ENCODE data around the gene ACKR2.

ACKR2 gene, protein sequence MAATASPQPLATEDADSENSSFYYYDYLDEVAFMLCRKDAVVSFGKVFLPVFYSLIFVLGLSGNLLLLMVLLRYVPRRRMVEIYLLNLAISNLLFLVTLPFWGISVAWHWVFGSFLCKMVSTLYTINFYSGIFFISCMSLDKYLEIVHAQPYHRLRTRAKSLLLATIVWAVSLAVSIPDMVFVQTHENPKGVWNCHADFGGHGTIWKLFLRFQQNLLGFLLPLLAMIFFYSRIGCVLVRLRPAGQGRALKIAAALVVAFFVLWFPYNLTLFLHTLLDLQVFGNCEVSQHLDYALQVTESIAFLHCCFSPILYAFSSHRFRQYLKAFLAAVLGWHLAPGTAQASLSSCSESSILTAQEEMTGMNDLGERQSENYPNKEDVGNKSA

DNA sequence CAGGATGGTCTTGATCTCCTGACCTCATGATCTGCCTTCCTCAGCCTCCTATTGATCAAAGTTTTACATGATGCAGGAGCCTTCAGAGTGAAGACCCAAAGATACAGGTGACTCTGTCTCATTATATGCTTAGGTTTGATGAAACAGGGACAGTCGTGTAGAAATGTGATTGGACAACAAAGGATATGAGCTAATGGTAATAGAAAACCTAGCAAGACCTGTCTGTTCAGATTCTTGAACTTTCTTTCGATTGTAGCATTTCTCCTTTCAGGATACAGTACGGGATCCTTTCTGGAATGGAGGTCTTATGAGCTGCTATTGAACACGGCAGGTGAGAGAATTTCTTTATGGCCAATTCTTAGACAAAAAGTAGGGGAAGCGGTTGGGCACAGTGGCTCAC, at the start of gene ACKR2:
Gene ACKR2 (plus strand): TSS at position 244 of the 400 bp plus-strand sequence. CDS start 55,058 bp downstream, outside the sequence.
- H3K36me3 Mint-ChIP-seq: peaks cover 3% of the 10 kb centered on the region

DNA sequence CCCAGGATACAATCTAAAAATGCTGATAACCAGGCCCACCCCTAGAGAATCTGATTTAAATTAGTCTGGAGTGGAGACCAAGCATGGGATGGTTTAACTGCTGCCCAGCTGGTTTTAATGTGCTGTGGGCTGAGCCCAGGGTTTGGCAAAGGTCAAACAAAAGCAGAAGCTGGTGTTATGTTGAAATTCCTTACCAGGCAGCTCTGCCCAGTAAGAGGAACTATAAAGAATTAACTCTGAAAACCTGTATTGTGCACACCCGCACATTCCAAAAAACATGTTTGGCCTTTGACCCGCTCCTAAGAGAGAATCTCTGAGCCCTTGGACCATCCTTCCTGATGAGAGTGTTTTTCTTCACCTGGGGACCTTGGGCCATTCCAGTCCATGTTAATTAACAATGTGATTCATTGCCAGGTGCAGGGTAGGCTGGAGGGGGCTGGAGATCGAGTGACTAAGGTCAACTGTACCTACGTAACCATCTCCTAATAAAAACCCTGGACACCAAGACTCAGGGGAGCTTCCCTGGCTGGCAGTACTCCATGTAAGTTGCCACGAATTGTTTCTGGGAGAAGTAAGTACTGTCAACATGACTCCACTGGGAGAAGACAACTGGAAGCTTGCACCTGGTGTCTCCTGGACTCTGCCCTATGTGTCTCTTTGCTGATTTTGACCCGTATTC, 47.1 kb upstream of the ACKR2 start:
- Mint-ChIP-seq H3K36me3 (no peaks in the 10 kb centered on the region), H3K9me3 (no peaks in the 10 kb centered on the region), H3K4me1 (no peaks in the 10 kb centered on the region), H3K4me3 (no peak overlapping the region), H3K27ac (no peak overlapping the region)
- ATAC-seq (no peak), DNase-seq (ENCODE audit: low spot score in 2 of 2) (no peak)

More for the DNA sequence above, at the start of gene ACKR2:
- no peak for DNase-seq (ENCODE audit: low spot score in 2 of 2)
- Mint-ChIP-seq H3K27ac (no peak within 1 kb of the TSS), H3K4me1 (peaks cover 2% of the 10 kb centered on the region), H3K4me3 (no peak within 1 kb of the TSS), H3K9me3 (no peaks in the 10 kb centered on the region)
- ATAC-seq: no peak

DNA sequence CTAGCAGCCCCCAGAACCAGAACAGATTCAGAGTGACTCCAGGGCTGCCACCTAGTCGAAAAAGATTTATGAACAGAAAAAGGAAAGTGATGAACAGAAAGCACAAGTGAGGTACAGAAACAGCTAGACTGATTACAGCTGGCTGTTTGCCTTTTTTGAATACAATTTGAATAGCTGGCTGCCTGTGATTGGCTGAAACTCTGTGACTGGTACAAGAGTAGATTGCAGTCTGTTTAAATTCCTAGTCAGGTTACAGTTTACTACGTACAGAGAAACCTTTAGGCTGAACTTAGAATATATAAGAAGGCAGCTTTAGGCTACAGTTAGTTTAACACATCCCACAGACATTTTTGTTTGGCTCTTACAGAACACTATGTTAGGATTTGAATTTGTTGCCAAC, 46.2 kb upstream of the ACKR2 start:
- Mint-ChIP-seq H3K9me3 (no peaks in the 10 kb centered on the region), H3K4me3 (no peak overlapping the region), H3K27ac (no peak overlapping the region), H3K36me3 (no peaks in the 10 kb centered on the region), H3K4me1 (no peaks in the 10 kb centered on the region)
- ATAC-seq: peak; percentile 36
- DNase-seq (ENCODE audit: low spot score in 2 of 2): no peak

DNA sequence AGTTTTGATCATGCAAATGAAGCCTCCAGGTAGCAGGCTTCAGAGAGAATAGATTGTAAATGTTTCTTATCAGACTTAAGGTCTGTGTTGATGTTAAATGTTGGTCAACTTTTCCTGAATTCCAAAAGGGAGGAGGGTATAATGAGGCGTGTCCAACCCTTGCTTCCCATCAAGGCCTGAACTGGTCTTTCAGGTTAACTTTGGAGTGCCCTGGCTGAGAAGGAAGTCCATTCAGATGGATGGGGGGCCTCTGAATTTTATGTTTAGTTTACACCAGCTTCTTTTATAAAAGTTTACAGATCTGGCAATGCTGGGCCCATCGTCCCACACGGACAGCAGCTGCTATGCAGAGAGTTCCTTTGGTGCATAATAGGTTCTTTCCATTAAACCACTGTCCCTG, 45.1 kb upstream of the ACKR2 start:
- no peak overlapping the region for H3K27ac Mint-ChIP-seq
- no peak for ATAC-seq
- DNase-seq (ENCODE audit: low spot score in 2 of 2): no peak
- H3K9me3 Mint-ChIP-seq: no peaks in the 10 kb centered on the region
- no peak overlapping the region for H3K4me3 Mint-ChIP-seq
- no peaks in the 10 kb centered on the region for H3K4me1 Mint-ChIP-seq
- H3K36me3 Mint-ChIP-seq: no peaks in the 10 kb centered on the region

DNA sequence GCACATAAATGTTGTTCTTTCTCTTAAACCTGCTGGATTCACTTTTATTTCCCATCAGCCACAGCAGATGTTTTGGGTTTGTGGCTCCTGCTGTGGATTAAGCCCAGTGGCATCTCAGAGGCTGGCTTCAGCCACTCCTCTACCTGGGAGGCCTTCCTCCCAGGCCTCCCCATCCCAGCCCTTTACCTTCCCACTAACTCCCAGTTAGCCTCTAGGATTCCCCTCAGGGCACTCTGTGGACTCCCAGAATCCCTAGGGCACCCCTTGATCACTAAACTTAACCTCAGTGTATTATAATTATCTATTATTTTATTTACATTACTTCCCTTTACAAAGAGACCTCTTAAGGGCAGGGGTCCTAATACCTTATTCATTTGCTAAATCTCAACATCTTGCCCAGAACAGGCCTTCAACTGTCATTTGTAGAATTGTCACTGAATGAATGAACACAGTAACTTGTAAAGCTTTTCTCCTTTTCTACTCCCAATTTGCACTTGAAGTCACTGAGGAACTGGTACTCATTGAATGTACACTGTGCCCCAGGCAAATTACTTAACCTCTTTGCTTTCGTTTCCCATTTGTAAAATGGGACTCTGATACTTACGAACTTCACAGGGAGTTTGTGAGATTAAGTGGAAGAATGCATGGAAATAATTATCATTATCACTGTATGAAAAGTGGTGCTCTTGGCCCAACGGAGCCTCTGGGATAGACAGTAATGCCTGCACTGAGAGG, 44.5 kb upstream of the ACKR2 start:
- Mint-ChIP-seq H3K4me1 (no peaks in the 10 kb centered on the region), H3K36me3 (no peaks in the 10 kb centered on the region), H3K4me3 (no peak overlapping the region), H3K9me3 (no peaks in the 10 kb centered on the region), H3K27ac (no peak overlapping the region)
- ATAC-seq (no peak), DNase-seq (ENCODE audit: low spot score in 2 of 2) (no peak)

DNA sequence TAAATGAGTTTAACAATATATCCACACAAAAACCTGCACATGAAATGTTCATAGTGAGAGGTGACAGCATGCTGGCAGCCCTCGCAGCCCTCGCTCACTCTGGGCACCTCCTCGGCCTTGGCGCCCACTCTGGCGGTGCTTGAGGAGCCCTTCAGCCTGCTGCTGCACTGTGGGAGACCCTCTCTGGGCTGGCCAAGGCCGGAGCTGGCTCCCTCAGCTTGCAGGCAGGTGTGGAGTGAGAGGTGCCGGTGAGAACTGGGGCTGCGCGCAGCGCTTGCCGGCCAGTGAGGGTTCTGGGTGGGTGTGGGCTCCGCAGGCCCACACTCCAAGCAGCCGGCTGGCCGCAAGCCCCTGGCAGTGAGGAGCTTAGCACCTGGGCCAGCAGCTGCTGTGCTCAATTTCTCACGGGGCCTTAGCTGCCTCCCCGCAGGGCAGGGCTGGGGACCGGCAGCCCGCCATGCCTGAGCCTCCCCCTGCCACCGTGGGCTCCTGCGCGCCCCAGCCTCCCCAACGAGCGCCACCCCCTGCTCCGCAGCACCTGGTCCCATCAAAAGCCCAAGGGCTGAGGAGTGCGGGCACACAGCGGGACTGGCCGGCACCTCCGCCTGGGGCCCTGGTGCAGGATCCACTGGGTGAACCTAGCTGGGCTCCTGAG, 39.6 kb upstream of the ACKR2 start:
- DNase-seq (ENCODE audit: low spot score in 2 of 2): no peak
- ATAC-seq: no peak
- H3K27ac Mint-ChIP-seq: no peak overlapping the region
- no peak overlapping the region for H3K4me3 Mint-ChIP-seq
- no peaks in the 10 kb centered on the region for H3K9me3 Mint-ChIP-seq
- peaks cover 13% of the 10 kb centered on the region for H3K4me1 Mint-ChIP-seq
- H3K36me3 Mint-ChIP-seq: peaks cover 10% of the 10 kb centered on the region

DNA sequence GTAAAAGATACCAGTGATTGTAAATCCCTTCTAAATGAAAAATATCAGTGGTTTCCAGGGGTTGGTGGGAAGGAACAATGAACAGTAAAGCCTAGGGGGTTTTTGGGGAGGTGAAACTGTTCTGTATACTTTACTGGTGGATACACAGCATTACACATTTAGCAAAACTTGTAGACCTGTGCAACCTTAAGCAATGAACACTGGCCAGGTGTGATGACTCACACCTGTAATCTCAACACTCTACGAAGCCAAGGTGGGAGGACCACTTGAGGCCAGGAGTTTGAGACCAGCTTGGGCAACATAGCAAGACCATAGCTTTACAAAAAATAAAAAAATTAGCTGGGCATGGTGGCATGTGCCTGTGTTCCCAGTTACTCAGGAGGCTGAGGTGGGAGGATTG, 38.0 kb upstream of the ACKR2 start:
- DNase-seq (ENCODE audit: low spot score in 2 of 2) (no peak), ATAC-seq (no peak)
- Mint-ChIP-seq H3K4me3 (no peak overlapping the region), H3K27ac (no peak overlapping the region), H3K9me3 (no peaks in the 10 kb centered on the region), H3K36me3 (peaks cover 10% of the 10 kb centered on the region), H3K4me1 (peaks cover 13% of the 10 kb centered on the region)

DNA sequence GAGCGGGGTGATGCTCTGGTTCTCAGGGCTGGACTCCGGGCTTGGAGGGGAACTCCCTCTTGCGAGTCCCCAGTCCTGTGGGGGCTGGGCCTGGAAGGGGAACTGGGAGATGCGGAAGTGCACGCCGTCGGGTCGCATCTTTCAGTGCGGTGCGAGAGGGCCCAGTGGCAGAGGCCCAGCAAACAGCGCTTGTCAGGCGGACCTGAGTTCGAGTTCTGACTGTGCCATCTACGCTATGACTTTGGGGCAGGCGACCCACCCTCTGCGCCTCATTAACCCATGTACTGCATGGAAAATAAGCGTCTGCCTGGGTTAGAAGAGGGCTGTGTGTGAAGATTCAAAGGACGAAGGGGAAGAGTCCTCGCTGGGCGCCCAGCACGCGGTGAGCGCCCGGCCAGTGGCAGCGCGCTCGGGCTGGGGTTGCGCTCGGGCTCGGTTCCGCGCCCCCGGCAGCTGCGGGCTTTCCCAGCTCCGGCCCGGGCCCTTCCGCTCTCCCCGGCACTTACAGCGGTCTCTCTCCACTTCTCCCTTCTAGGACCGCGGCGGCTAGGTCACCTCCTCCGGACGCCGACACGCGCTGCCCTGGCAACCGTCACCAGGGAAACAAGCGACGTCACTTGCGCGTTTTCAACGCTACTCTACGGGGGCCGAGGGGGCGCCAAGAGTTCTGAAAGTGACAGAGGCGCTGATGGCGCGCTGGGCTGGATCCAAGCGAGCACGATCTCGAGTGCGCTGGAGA, 36.4 kb upstream of the ACKR2 start, which contains the start of gene CCDC13:
Gene CCDC13 (minus strand): TSS at position 584 of the 739 bp plus-strand sequence. CDS start 14,908 bp downstream, outside the sequence.
- ATAC-seq (peak; percentile 98), DNase-seq (ENCODE audit: low spot score in 2 of 2) (peak; percentile 78 to 96)
- peak within 1 kb of the TSS; percentile 84 for H3K4me3 Mint-ChIP-seq
- H3K36me3 Mint-ChIP-seq: peaks cover 10% of the 10 kb centered on the region
- H3K4me1 Mint-ChIP-seq: peaks cover 13% of the 10 kb centered on the region
- H3K27ac Mint-ChIP-seq: peak within 1 kb of the TSS; percentile 88
- H3K9me3 Mint-ChIP-seq: no peaks in the 10 kb centered on the region

DNA sequence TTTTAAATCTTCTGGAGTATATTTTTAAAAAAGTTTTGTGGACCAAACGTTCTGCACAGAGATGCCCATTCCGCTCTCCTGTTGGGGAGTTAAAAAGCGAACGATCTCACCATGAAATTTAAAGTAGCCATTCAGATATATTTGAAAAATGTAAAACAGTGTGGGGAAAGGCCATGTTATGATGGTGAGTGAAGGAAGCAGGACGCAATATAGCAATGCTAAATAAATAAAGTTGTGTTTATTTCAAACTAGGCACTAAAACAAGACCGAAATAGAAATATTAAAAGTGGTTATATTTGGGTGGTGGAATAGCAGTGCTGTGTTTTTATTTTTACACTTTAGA, 35.9 kb upstream of the ACKR2 start:
- Mint-ChIP-seq H3K4me3 (peak overlapping the region; percentile 84), H3K9me3 (no peaks in the 10 kb centered on the region), H3K4me1 (peaks cover 13% of the 10 kb centered on the region), H3K36me3 (peaks cover 10% of the 10 kb centered on the region), H3K27ac (peak overlapping the region; percentile 88)
- peak; percentile 1 for ATAC-seq
- DNase-seq (ENCODE audit: low spot score in 2 of 2): no peak

DNA sequence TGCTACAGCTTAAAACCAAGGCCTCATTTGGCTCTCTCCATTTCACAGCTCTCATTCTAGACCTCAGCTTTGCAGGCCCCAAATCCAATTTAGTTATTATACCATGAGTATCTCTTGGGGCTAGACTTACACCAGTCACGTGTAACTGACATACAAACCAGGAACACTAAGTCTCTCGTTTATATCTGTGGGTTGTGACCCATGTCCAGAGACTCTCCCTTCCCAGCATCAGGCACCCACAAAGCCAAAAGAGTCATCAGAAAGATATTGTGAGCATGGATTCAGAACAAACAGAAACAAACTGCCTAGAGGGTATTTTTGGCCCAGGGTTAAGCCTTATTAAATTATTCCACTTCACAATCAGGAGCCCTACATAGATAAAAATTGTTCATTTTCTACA, 30.6 kb upstream of the ACKR2 start:
- Mint-ChIP-seq H3K36me3 (peaks cover 15% of the 10 kb centered on the region), H3K9me3 (no peaks in the 10 kb centered on the region), H3K4me1 (no peaks in the 10 kb centered on the region), H3K4me3 (no peak overlapping the region), H3K27ac (no peak overlapping the region)
- DNase-seq (ENCODE audit: low spot score in 2 of 2) (no peak), ATAC-seq (no peak)

DNA sequence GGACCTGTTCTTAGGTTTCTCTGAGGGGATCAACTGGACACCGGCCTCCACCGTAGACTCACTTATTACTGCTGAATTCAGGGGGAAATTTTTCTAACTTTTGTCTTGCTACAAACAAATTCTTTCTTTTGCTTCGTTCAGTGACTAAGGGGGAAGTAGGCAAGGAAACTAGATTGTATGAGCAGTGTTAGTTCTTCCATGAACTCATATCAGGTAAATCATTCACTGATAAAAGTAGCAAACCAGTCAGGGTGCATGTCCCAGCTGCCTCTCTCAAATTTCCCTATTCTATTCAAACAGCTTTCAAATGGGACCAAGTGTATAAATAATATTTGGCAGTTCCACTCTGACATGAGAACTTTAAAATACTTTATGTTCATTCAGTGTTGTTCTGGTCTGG, 28.8 kb upstream of the ACKR2 start:
- no peak for DNase-seq (ENCODE audit: low spot score in 2 of 2)
- no peaks in the 10 kb centered on the region for H3K4me1 Mint-ChIP-seq
- H3K27ac Mint-ChIP-seq: peak overlapping the region; percentile 14
- no peaks in the 10 kb centered on the region for H3K9me3 Mint-ChIP-seq
- H3K4me3 Mint-ChIP-seq: no peak overlapping the region
- peaks cover 32% of the 10 kb centered on the region for H3K36me3 Mint-ChIP-seq
- ATAC-seq: no peak

DNA sequence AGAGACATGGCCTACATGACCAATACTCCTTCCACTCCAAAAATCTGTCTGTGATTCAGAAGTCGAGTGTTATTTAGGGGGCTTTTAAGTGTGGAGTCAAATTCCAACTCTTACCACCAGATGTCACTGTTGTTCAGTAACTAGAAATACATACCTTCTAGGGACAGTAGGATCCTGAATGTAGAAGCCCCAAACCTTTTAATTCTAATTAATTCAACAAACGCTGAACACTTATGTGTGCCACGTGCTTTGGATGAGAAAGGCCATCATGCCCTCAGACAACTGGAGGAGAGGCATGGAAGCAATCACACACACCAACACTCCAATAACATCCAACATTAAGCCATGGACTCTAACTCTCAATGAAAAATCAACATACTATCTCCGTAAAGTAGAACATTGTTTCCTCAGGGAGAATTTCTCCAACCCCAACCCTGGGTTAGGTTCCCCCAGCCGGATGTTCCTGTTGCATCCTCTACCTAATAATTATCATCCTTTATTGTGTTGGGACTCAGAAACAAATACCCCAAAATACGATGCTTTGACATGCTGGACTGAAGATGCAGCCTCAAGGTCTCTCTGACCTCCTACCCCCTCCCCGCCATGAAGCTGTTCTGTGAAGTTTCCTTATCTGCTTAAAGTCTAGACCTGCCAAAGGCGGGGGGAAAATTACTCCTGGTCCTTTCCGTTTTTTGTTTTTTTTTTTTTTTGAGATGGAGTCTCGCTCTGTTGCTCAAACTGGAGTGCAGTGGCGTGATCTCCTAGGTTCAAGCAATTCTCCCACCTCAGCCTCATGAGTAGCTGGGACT, 28.1 kb upstream of the ACKR2 start:
- DNase-seq (ENCODE audit: low spot score in 2 of 2) (peak in 1 of 2 donors; percentile 35), ATAC-seq (peak; percentile 86)
- no peak overlapping the region for H3K4me3 Mint-ChIP-seq
- no peaks in the 10 kb centered on the region for H3K9me3 Mint-ChIP-seq
- H3K36me3 Mint-ChIP-seq: peaks cover 39% of the 10 kb centered on the region
- peak overlapping the region; percentile 14 for H3K27ac Mint-ChIP-seq
- H3K4me1 Mint-ChIP-seq: no peaks in the 10 kb centered on the region

DNA sequence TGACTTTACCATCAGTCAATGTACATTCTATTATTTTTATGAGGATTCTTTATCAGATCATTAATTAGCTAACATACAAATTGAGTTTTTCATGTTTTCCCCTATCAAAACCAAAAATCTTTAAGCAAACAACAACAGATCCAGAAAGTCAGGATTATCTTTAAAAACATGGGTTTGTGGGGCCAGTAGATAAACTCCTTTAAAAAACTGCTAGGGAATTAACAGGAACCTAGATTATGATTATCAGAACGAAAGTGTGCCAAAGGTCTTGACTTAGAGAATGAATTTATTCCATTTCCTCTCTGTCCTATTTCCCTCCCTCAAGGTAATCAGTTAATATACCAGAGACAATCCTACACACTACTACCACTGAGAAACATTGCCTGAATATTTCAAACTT, 23.0 kb upstream of the ACKR2 start:
- H3K9me3 Mint-ChIP-seq: no peaks in the 10 kb centered on the region
- no peak overlapping the region for H3K27ac Mint-ChIP-seq
- DNase-seq (ENCODE audit: low spot score in 2 of 2): no peak
- ATAC-seq: no peak
- peaks cover 85% of the 10 kb centered on the region for H3K36me3 Mint-ChIP-seq
- H3K4me1 Mint-ChIP-seq: peaks cover 6% of the 10 kb centered on the region
- no peak overlapping the region for H3K4me3 Mint-ChIP-seq

DNA sequence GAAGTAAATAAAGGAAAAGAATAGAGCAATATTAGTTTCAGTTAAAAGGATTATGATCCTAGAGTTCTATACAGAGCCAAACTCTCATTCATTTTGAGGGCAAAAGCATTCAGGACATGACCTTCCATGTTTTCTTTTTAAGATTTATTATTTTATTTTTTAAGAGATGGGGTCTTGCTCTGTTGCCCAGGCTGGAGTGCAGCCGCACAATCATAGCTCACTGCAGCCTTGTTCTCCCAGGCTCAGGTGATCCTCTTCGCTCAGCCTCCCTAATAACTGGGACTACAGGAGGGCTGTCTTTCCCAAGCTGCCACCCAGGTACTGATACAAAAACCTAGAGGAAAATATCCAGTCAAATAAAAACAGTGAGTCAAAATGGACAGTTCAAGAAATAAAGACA, 22.6 kb upstream of the ACKR2 start:
- DNase-seq (ENCODE audit: low spot score in 2 of 2): no peak
- peaks cover 6% of the 10 kb centered on the region for H3K4me1 Mint-ChIP-seq
- ATAC-seq: no peak
- H3K27ac Mint-ChIP-seq: no peak overlapping the region
- no peaks in the 10 kb centered on the region for H3K9me3 Mint-ChIP-seq
- H3K36me3 Mint-ChIP-seq: peaks cover 88% of the 10 kb centered on the region
- H3K4me3 Mint-ChIP-seq: no peak overlapping the region

Measured in stimulated activated effector memory CD8-positive, alpha-beta T cell treated with anti-CD3 and anti-CD28 coated beads, Interleukin-12 subunit alpha, Interleukin-12 subunit beta, amount 100 ng/mL, for 72 hours (primary cell).